Measurements from ENCODE around the gene RXRA.
A peak's percentile ranks its signal among the peaks of the same experiment; 100 is the strongest.

RXRA gene

GRCh38 chr9:134329576-134329855 lies 3.3 kb downstream of the RXRA start:
- H3K4me1 ChIP-seq, result peaks cover 80% of the 10 kb centered on the region
- peak overlapping the region; percentile 95 for H3K4me2 ChIP-seq
- no peaks in the 10 kb centered on the region for H3K9me3 ChIP-seq
- no peaks in the 10 kb centered on the region; the same call in 1 of the 2 replicates for H3K36me3 ChIP-seq
- no peak for TF ChIP-seq Cebpa-rat (IDR thresholded peaks at IDR 0.05)
- peak overlapping the region; percentile 89 for H3K9ac ChIP-seq
- no peaks in the 10 kb centered on the region for H3K27me3 ChIP-seq
- peak overlapping the region; percentile 89 for H3K27ac ChIP-seq
- peaks cover 77% of the 10 kb centered on the region for H4K20me1 ChIP-seq
- H3K4me3 ChIP-seq, result peak overlapping the region; percentile 93

- no peak for TF ChIP-seq Cebpa-rat (IDR thresholded peaks at IDR 0.05)
- peak overlapping the region; percentile 93 for H3K4me3 ChIP-seq
- H3K4me2 ChIP-seq, result peak overlapping the region; percentile 95
- H3K36me3 ChIP-seq, result no peaks in the 10 kb centered on the region; the same call in 1 of the 2 replicates
- peak overlapping the region; percentile 89 for H3K27ac ChIP-seq
- no peaks in the 10 kb centered on the region for H3K9me3 ChIP-seq
- peaks cover 80% of the 10 kb centered on the region for H3K4me1 ChIP-seq
- H3K27me3 ChIP-seq, result no peaks in the 10 kb centered on the region
- peaks cover 81% of the 10 kb centered on the region for H4K20me1 ChIP-seq
- peak overlapping the region; percentile 89 for H3K9ac ChIP-seq
These were observed 3.6 kb downstream of the RXRA start for GRCh38 chr9:134329886-134330285.

- Histone ChIP-seq H3K27ac (peak overlapping the region; percentile 89), H3K4me2 (peak overlapping the region; percentile 95), H4K20me1 (peaks cover 88% of the 10 kb centered on the region)
These were observed 4.3 kb downstream of the RXRA start for GRCh38 chr9:134330590-134330989.

GRCh38 chr9:134331186-134332025 lies 5.2 kb downstream of the RXRA start:
- Histone ChIP-seq H3K27me3 (no peaks in the 10 kb centered on the region), H3K9ac (peak overlapping the region; percentile 49), H4K20me1 (peaks cover 96% of the 10 kb centered on the region), H3K4me3 (no peak overlapping the region), H3K4me1 (peaks cover 88% of the 10 kb centered on the region), H3K4me2 (peak overlapping the region; percentile 95), H3K9me3 (no peaks in the 10 kb centered on the region), H3K27ac (peak overlapping the region; percentile 89), H3K36me3 (peaks cover 2% of the 10 kb centered on the region; the same call in 1 of the 2 replicates)
- no peak for TF ChIP-seq Cebpa-rat (IDR thresholded peaks at IDR 0.05)

More at GRCh38 chr9:134330590-134330989, 4.3 kb downstream of the RXRA start:
- H3K9ac ChIP-seq, result peak overlapping the region; percentile 49
- H3K36me3 ChIP-seq, result no peaks in the 10 kb centered on the region; the same call in 1 of the 2 replicates
- H3K9me3 ChIP-seq, result no peaks in the 10 kb centered on the region
- no peak for TF ChIP-seq Cebpa-rat (IDR thresholded peaks at IDR 0.05)
- H3K4me3 ChIP-seq, result peak overlapping the region; percentile 93; the same call in 1 of the 2 replicates
- peaks cover 79% of the 10 kb centered on the region for H3K4me1 ChIP-seq
- no peaks in the 10 kb centered on the region for H3K27me3 ChIP-seq

GRCh38 chr9:134332266-134332665 lies 6.0 kb downstream of the RXRA start:
- H3K4me2 ChIP-seq, result peak overlapping the region; percentile 95
- no peak overlapping the region for H3K9ac ChIP-seq
- H3K4me3 ChIP-seq, result no peak overlapping the region
- peaks cover 100% of the 10 kb centered on the region for H4K20me1 ChIP-seq
- H3K9me3 ChIP-seq, result no peaks in the 10 kb centered on the region
- peak overlapping the region; percentile 89 for H3K27ac ChIP-seq
- no peaks in the 10 kb centered on the region for H3K27me3 ChIP-seq
- TF ChIP-seq Cebpa-rat (IDR thresholded peaks at IDR 0.05), result no peak
- H3K36me3 ChIP-seq, result peaks cover 11% of the 10 kb centered on the region; the same call in 1 of the 2 replicates
- peaks cover 96% of the 10 kb centered on the region for H3K4me1 ChIP-seq

GRCh38 chr9:134332841-134333233 lies 6.6 kb downstream of the RXRA start:
- H3K36me3 ChIP-seq, result peaks cover 17% of the 10 kb centered on the region; the same call in 1 of the 2 replicates
- no peaks in the 10 kb centered on the region for H3K9me3 ChIP-seq
- H4K20me1 ChIP-seq, result peaks cover 100% of the 10 kb centered on the region
- H3K4me1 ChIP-seq, result peaks cover 97% of the 10 kb centered on the region
- H3K4me3 ChIP-seq, result no peak overlapping the region
- H3K4me2 ChIP-seq, result peak overlapping the region; percentile 95
- TF ChIP-seq Cebpa-rat (IDR thresholded peaks at IDR 0.05), result no peak
- no peak overlapping the region for H3K9ac ChIP-seq
- no peaks in the 10 kb centered on the region for H3K27me3 ChIP-seq
- peak overlapping the region; percentile 89; the same call in 1 of the 2 replicates for H3K27ac ChIP-seq

- Histone ChIP-seq H3K4me2 (peak overlapping the region; percentile 44; the same call in 1 of the 2 replicates), H3K9ac (0 out of 2 replicates have a peak overlapping the region, but pooled peaks have one; percentile 0), H3K4me3 (no peak overlapping the region), H3K9me3 (no peaks in the 10 kb centered on the region), H3K27me3 (no peaks in the 10 kb centered on the region), H3K4me1 (peaks cover 97% of the 10 kb centered on the region), H4K20me1 (peaks cover 100% of the 10 kb centered on the region), H3K27ac (peak overlapping the region; percentile 89; the same call in 1 of the 2 replicates), H3K36me3 (peaks cover 22% of the 10 kb centered on the region; the same call in 1 of the 2 replicates)
- no peak for TF ChIP-seq Cebpa-rat (IDR thresholded peaks at IDR 0.05)
These were observed 7.1 kb downstream of the RXRA start for GRCh38 chr9:134333234-134333873.

GRCh38 chr9:134333874-134334581 lies 7.8 kb downstream of the RXRA start:
- TF ChIP-seq Cebpa-rat (IDR thresholded peaks at IDR 0.05), result no peak
- 0 out of 2 replicates have a peak overlapping the region, but pooled peaks have one; percentile 0 for H3K9ac ChIP-seq
- H3K36me3 ChIP-seq, result peaks cover 25% of the 10 kb centered on the region; the same call in 1 of the 2 replicates
- peaks cover 100% of the 10 kb centered on the region for H4K20me1 ChIP-seq
- H3K4me2 ChIP-seq, result peak overlapping the region; percentile 44; the same call in 1 of the 2 replicates
- H3K4me1 ChIP-seq, result peaks cover 97% of the 10 kb centered on the region
- no peaks in the 10 kb centered on the region for H3K9me3 ChIP-seq
- no peaks in the 10 kb centered on the region for H3K27me3 ChIP-seq
- no peak overlapping the region for H3K4me3 ChIP-seq
- 0 out of 2 replicates have a peak overlapping the region, but pooled peaks have one; percentile 22 for H3K27ac ChIP-seq

- Histone ChIP-seq H4K20me1 (peaks cover 100% of the 10 kb centered on the region), H3K27me3 (no peaks in the 10 kb centered on the region), H3K9me3 (no peaks in the 10 kb centered on the region), H3K36me3 (peaks cover 25% of the 10 kb centered on the region; the same call in 1 of the 2 replicates), H3K4me3 (no peak overlapping the region), H3K27ac (no peak overlapping the region), H3K9ac (no peak overlapping the region), H3K4me1 (peaks cover 97% of the 10 kb centered on the region), H3K4me2 (no peak overlapping the region)
- no peak for TF ChIP-seq Cebpa-rat (IDR thresholded peaks at IDR 0.05)
These were observed 8.8 kb downstream of the RXRA start for GRCh38 chr9:134335061-134335460.

Measured in BLaER1 (cell line).